ENCODE results near the gene SDK1. TPM values are rescaled to one million over a fixed set of nuclear protein-coding genes. Genes with fewer than 3 reads are reported as not detected.

The SDK1 gene
- total RNA-seq, 1 experiment from 2014 or later: 20.0 TPM

GRCh38 chr7:4201566-4201965, 900.5 kb downstream of the SDK1 start:
- no peak for DNase-seq
- Mint-ChIP-seq H3K9me3 (ENCODE audit: low read depth, unreplicated experiment) (no peaks in the 10 kb centered on the region), H3K4me3 (ENCODE audit: low read depth, unreplicated experiment) (no peak overlapping the region), H3K27me3 (ENCODE audit: unreplicated experiment) (no peaks in the 10 kb centered on the region), H3K4me1 (ENCODE audit: low read depth, unreplicated experiment) (no peaks in the 10 kb centered on the region), H3K27ac (ENCODE audit: unreplicated experiment) (no peak overlapping the region), H3K36me3 (ENCODE audit: insufficient read depth, unreplicated experiment) (no peaks in the 10 kb centered on the region)
- no TSS peak for BruUV-seq (replicated peaks)
- CTCF ChIA-PET: no interaction called here
- no peak for TF ChIP-seq CTCF (IDR thresholded peaks at IDR 0.05; ENCODE audit: unreplicated experiment)
- intact Hi-C loops (cut with micrococcal nuclease; ENCODE audit: unreplicated experiment): no loop called here

- no peaks in the 10 kb centered on the region for H3K36me3 Mint-ChIP-seq (ENCODE audit: insufficient read depth, unreplicated experiment)
- BruUV-seq (replicated peaks): no TSS peak
- no peak overlapping the region for H3K27ac Mint-ChIP-seq (ENCODE audit: unreplicated experiment)
- DNase-seq: no peak
- H3K4me1 Mint-ChIP-seq (ENCODE audit: low read depth, unreplicated experiment): no peaks in the 10 kb centered on the region
- no peak for TF ChIP-seq CTCF (IDR thresholded peaks at IDR 0.05; ENCODE audit: unreplicated experiment)
- no peak overlapping the region for H3K4me3 Mint-ChIP-seq (ENCODE audit: low read depth, unreplicated experiment)
- no peaks in the 10 kb centered on the region for H3K27me3 Mint-ChIP-seq (ENCODE audit: unreplicated experiment)
- CTCF ChIA-PET: interaction anchor here (0.8 kb wide), 1 partner anchor 16 kb away, joined by 3 read pairs; no protein-coding TSS in a partner anchor
- H3K9me3 Mint-ChIP-seq (ENCODE audit: low read depth, unreplicated experiment): no peaks in the 10 kb centered on the region
- intact Hi-C loops (cut with micrococcal nuclease; ENCODE audit: unreplicated experiment): no loop called here
Measured at GRCh38 chr7:4202154-4202736, 901.2 kb downstream of the SDK1 start.

- DNase-seq: no peak
- intact Hi-C loops (cut with micrococcal nuclease; ENCODE audit: unreplicated experiment): no loop called here
- no peaks in the 10 kb centered on the region for H3K9me3 Mint-ChIP-seq (ENCODE audit: low read depth, unreplicated experiment)
- no peak overlapping the region for H3K4me3 Mint-ChIP-seq (ENCODE audit: low read depth, unreplicated experiment)
- no peaks in the 10 kb centered on the region for H3K27me3 Mint-ChIP-seq (ENCODE audit: unreplicated experiment)
- no peak overlapping the region for H3K27ac Mint-ChIP-seq (ENCODE audit: unreplicated experiment)
- no peaks in the 10 kb centered on the region for H3K4me1 Mint-ChIP-seq (ENCODE audit: low read depth, unreplicated experiment)
- TF ChIP-seq CTCF (IDR thresholded peaks at IDR 0.05; ENCODE audit: unreplicated experiment): no peak
- no TSS peak for BruUV-seq (replicated peaks)
- no peaks in the 10 kb centered on the region for H3K36me3 Mint-ChIP-seq (ENCODE audit: insufficient read depth, unreplicated experiment)
- CTCF ChIA-PET: interaction anchor here (0.8 kb wide), 1 partner anchor 16 kb away, joined by 3 read pairs; no protein-coding TSS in a partner anchor
Measured at GRCh38 chr7:4202954-4203353, 901.9 kb downstream of the SDK1 start.

GRCh38 chr7:4203626-4204512, 902.8 kb downstream of the SDK1 start:
- CTCF ChIA-PET: no interaction called here
- Mint-ChIP-seq H3K27me3 (ENCODE audit: unreplicated experiment) (no peaks in the 10 kb centered on the region), H3K9me3 (ENCODE audit: low read depth, unreplicated experiment) (no peaks in the 10 kb centered on the region), H3K36me3 (ENCODE audit: insufficient read depth, unreplicated experiment) (no peaks in the 10 kb centered on the region), H3K27ac (ENCODE audit: unreplicated experiment) (no peak overlapping the region), H3K4me3 (ENCODE audit: low read depth, unreplicated experiment) (no peak overlapping the region), H3K4me1 (ENCODE audit: low read depth, unreplicated experiment) (no peaks in the 10 kb centered on the region)
- BruUV-seq (replicated peaks): no TSS peak
- DNase-seq: no peak
- no peak for TF ChIP-seq CTCF (IDR thresholded peaks at IDR 0.05; ENCODE audit: unreplicated experiment)
- intact Hi-C loops (cut with micrococcal nuclease; ENCODE audit: unreplicated experiment): no loop called here
